GM23338 (cell line): ENCODE results near the gene DUOX1. TPM values are rescaled to one million over a fixed set of nuclear protein-coding genes. Genes with fewer than 3 reads are reported as not detected.

Experiments
- ATAC-seq: fragments of 200-7000 bp; cut with Tn5 transposase; 3 replicates; pipeline ENCODE4 v1.9.1; 2020
- DNase-seq: peaks from one replicate; pipeline ENCODE4 v3.0.0-alpha.2; 2015; ENCODE audit warnings: low spot score
- H2AFZ ChIP-seq: fragments of 200-600 bp; sonication (generic); 2 replicates; pipeline ENCODE4 v1.8.0; 2016; ENCODE audit warnings: antibody characterized with exemption, mild to moderate bottlenecking, moderate library complexity
- H3F3A ChIP-seq: fragments of 200-600 bp; sonication (generic); replicated peaks from 2 replicates; pipeline ENCODE4 v1.8.0; 2017; ENCODE audit warnings: antibody characterized with exemption, mixed run types, low read depth
- H3K27ac ChIP-seq: fragments of 200-600 bp; sonication (generic); 2 replicates; pipeline ENCODE4 v1.6.1; 2016; ENCODE audit warnings: low read depth
- H3K27me3 ChIP-seq: fragments of 200-600 bp; sonication (generic); 2 replicates; pipeline ENCODE4 v1.8.0; 2016; ENCODE audit warnings: mild to moderate bottlenecking, mixed run types, moderate library complexity; ENCODE audit not compliant: insufficient read depth
- H3K36me3 ChIP-seq: fragments of 200-600 bp; sonication (generic); 2 replicates; pipeline ENCODE4 v1.8.0; 2016; ENCODE audit warnings: mild to moderate bottlenecking; ENCODE audit not compliant: insufficient read depth
- H3K4me1 ChIP-seq: fragments of 200-600 bp; sonication (generic); 2 replicates; pipeline ENCODE4 v1.8.0; 2016; ENCODE audit warnings: mild to moderate bottlenecking, moderate library complexity; ENCODE audit not compliant: insufficient read depth
- H3K4me2 ChIP-seq: fragments of 200-600 bp; sonication (generic); 2 replicates; pipeline ENCODE4 v1.7.1; 2017; ENCODE audit warnings: mixed run types
- H3K4me3 ChIP-seq: fragments of 200-600 bp; sonication (generic); 2 replicates; pipeline ENCODE4 v1.6.1; 2016; ENCODE audit warnings: mixed run types
- H3K79me2 ChIP-seq: fragments of 200-600 bp; sonication (generic); replicated peaks from 2 replicates; pipeline ENCODE4 v1.8.0; 2017; ENCODE audit warnings: mild to moderate bottlenecking; ENCODE audit not compliant: insufficient read depth
- H3K9me2 ChIP-seq: fragments of 200-600 bp; sonication (generic); 2 replicates; pipeline ENCODE4 v1.8.0; 2017; ENCODE audit not compliant: insufficient read depth
- H4K20me1 ChIP-seq: fragments of 200-600 bp; sonication (generic); replicated peaks from 2 replicates; pipeline ENCODE4 v1.8.0; 2017; ENCODE audit warnings: mild to moderate bottlenecking; ENCODE audit not compliant: insufficient read depth
- H3K27ac Mint-ChIP-seq: 2 replicates; pipeline ENCODE4 v1.8.0; 2020; ENCODE audit warnings: inconsistent platforms, mild to moderate bottlenecking, moderate library complexity, mixed read lengths
- H3K27me3 Mint-ChIP-seq: 3 replicates; pipeline ENCODE4 v1.8.0; 2022; ENCODE audit warnings: low read depth, mild to moderate bottlenecking, moderate library complexity, mixed read lengths, inconsistent platforms; ENCODE audit not compliant: insufficient read depth, poor library complexity
- H3K36me3 Mint-ChIP-seq: 3 replicates; pipeline ENCODE4 v1.8.0; 2021; ENCODE audit warnings: low read depth, mild to moderate bottlenecking, inconsistent platforms, moderate library complexity, mixed read lengths
- H3K4me1 Mint-ChIP-seq: 3 replicates; pipeline ENCODE4 v1.8.0; 2020; ENCODE audit warnings: mild to moderate bottlenecking, inconsistent platforms, mixed read lengths
- H3K4me3 Mint-ChIP-seq: 3 replicates; pipeline ENCODE4 v1.8.0; 2021; ENCODE audit warnings: moderate library complexity, mild to moderate bottlenecking, inconsistent platforms, mixed read lengths
- H3K9me3 Mint-ChIP-seq: 3 replicates; pipeline ENCODE4 v1.8.0; 2020; ENCODE audit warnings: moderate library complexity, mild to moderate bottlenecking, inconsistent platforms, mixed read lengths
- EZH2phosphoT487 ChIP-seq: fragments of 200-600 bp; sonication (generic); IDR thresholded peaks from one replicate; pipeline ENCODE4 v1.8.1; 2018; ENCODE audit warnings: antibody characterized with exemption; ENCODE audit not compliant: unreplicated experiment
- POLR2AphosphoS5 ChIP-seq: IDR thresholded peaks from 2 replicates; pipeline ENCODE4 v1.6.1; 2016; ENCODE audit warnings: antibody characterized with exemption, low read depth
- ZNF114 ChIP-seq: fragments of 250-450 bp; sonication (Bioruptor Pico); IDR thresholded peaks from 2 replicates; pipeline ENCODE4 v1.5.0; 2020; ENCODE audit warnings: mild to moderate bottlenecking, moderate library complexity
- ZNF462 ChIP-seq: fragments of 250-450 bp; sonication (Bioruptor Pico); IDR thresholded peaks from 2 replicates; pipeline ENCODE4 v1.5.0; 2020; ENCODE audit warnings: mild to moderate bottlenecking, moderate library complexity
- polyA plus RNA-seq: library from polyadenylated mRNA; unstranded; fragments of >200 nt; fragmentation: Nextera tagmentation; extraction: Ambion mirVana; gene quantifications from 2 replicates; pipeline ENCODE4 v1.2.1, GENCODE V29; 2016
- total RNA-seq: library from RNA; depleted of rRNA; stranded (reverse); fragments of >200 nt; shearing (Covaris generic); gene quantifications from 2 replicates; pipeline ENCODE4 v1.2.3, GENCODE V29; 2014
- TF ChIP-seq, protein P1 (sequence below), 2 experiments: fragments of 200-600 bp in 1 of 2; sonication (generic) in 1 of 2; conservative IDR thresholded peaks; 2 replicates each; pipeline versions ENCODE4 v1.5.1 to v1.6.1; 2016 to 2017; ENCODE audit warnings: antibody characterized with exemption in 2 of 2, low read depth in 2 of 2, mild to moderate bottlenecking in 2 of 2, moderate library complexity in 1 of 2

The DUOX1 gene
- total and polyA plus RNA-seq, 2 experiments from 2014 or later = 0.69 to 0.73 TPM

DNA sequence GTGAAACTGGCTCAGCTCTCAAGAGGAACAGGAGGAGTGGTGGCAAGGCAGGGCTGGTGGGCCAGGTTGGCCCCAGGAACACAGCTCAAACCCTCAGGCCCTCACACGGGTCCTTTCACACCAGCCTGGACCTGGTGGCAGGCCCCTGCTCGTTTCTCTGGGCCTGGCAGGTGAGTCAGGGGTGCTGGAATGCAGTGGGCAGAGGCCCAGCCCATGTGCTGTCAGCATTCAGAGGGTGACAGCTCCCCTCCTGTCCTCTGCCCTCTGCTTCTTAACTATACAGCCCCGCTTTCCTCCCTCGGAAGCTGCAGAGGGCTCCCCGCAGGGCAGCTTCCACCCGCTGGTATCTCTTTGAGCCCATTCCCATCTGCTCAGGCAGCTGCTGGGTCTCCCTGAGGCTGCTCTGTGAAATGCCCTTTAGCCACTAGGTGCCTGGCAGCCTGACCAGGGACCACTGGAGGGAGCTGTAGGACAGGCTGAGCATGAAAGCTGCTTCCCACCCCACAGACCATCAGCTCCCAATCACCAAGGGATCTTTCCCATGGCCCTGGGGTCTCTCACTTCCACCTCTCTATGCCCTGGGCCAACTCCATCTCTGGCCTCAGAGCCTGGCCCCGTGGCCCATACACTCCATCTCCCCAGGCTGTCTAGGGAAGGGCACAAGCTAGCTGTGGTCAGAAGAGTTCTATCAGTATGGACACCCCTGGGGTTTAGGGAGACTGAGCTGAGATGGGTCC, 33.1 kb downstream of the DUOX1 start:
- no peak overlapping the region for H3K27ac ChIP-seq
- H3K36me3 ChIP-seq = no peaks in the 10 kb centered on the region
- DNase-seq (peak; percentile 95), ATAC-seq (peak; percentile 70)
- peaks cover 13% of the 10 kb centered on the region for H3K4me1 Mint-ChIP-seq
- H4K20me1 ChIP-seq = no peaks in the 10 kb centered on the region
- no peaks in the 10 kb centered on the region for H3K9me2 ChIP-seq
- peaks cover 13% of the 10 kb centered on the region for H3K27me3 Mint-ChIP-seq
- H3K4me3 ChIP-seq = no peak overlapping the region
- H3K79me2 ChIP-seq = no peaks in the 10 kb centered on the region
- no peaks in the 10 kb centered on the region for H3K9me3 Mint-ChIP-seq
- no peaks in the 10 kb centered on the region for H3K27me3 ChIP-seq
- no peaks in the 10 kb centered on the region; the same call in 1 of the 3 replicates for H3K36me3 Mint-ChIP-seq
- no peak overlapping the region for H3K27ac Mint-ChIP-seq
- TF ChIP-seq ZNF114 (CRISPR knock-in tag) (no peak), EZH2phosphoT487 (no peak), ZNF462 (no peak), POLR2AphosphoS5 (no peak)
- TF ChIP-seq, protein P1, sequence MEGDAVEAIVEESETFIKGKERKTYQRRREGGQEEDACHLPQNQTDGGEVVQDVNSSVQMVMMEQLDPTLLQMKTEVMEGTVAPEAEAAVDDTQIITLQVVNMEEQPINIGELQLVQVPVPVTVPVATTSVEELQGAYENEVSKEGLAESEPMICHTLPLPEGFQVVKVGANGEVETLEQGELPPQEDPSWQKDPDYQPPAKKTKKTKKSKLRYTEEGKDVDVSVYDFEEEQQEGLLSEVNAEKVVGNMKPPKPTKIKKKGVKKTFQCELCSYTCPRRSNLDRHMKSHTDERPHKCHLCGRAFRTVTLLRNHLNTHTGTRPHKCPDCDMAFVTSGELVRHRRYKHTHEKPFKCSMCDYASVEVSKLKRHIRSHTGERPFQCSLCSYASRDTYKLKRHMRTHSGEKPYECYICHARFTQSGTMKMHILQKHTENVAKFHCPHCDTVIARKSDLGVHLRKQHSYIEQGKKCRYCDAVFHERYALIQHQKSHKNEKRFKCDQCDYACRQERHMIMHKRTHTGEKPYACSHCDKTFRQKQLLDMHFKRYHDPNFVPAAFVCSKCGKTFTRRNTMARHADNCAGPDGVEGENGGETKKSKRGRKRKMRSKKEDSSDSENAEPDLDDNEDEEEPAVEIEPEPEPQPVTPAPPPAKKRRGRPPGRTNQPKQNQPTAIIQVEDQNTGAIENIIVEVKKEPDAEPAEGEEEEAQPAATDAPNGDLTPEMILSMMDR (conservative IDR thresholded peaks at IDR 0.05; ENCODE audit: low read depth in 2 of 2) = peak; percentile 90 to 99
- H3F3A ChIP-seq = no peaks in the 10 kb centered on the region; the same call in 1 of the 2 replicates
- peaks cover 10% of the 10 kb centered on the region for H3K4me1 ChIP-seq
- no peak overlapping the region for H3K4me3 Mint-ChIP-seq
- no peak overlapping the region for H3K4me2 ChIP-seq
- no peak overlapping the region for H2AFZ ChIP-seq
